GM19467 (cell line): ENCODE measurements around the gene WBP2.
"Not testable (repeated sequence)": the region's sequence is repeated elsewhere in the genome, so short reads cannot be mapped to it uniquely, and the experiment has no call there.

Experiments used
- ATAC-seq: cut with Tn5 transposase; IDR thresholded peaks from one replicate; pipeline ENCODE4 v1.9.1; 2021; ENCODE audit warnings: mild to moderate bottlenecking, moderate library complexity; ENCODE audit not compliant: unreplicated experiment

Gene WBP2

GRCh38 chr17:75869282-75870141 is 14.4 kb upstream of the WBP2 start:
- no peak for ATAC-seq

- not testable (repeated sequence) for ATAC-seq
Measured at GRCh38 chr17:75868730-75869281, 13.7 kb upstream of the WBP2 start.

GRCh38 chr17:75865404-75866188 is 10.5 kb upstream of the WBP2 start:
- not testable (repeated sequence) for ATAC-seq

- ATAC-seq = not testable (repeated sequence)
Measured at GRCh38 chr17:75864887-75865286, 9.8 kb upstream of the WBP2 start.

- ATAC-seq = peak; percentile 89
Measured at GRCh38 chr17:75864448-75864871, 9.3 kb upstream of the WBP2 start.

- ATAC-seq = no peak
Measured at GRCh38 chr17:75861927-75862317, 6.8 kb upstream of the WBP2 start.

GRCh38 chr17:75859358-75859757 is 4.2 kb upstream of the WBP2 start:
- ATAC-seq = not testable (repeated sequence)

- ATAC-seq = no peak
Measured at GRCh38 chr17:75856062-75856756, 1.1 kb upstream of the WBP2 start.

- ATAC-seq = no peak
Measured at GRCh38 chr17:75854881-75855309, 240 bp downstream of the WBP2 start.

- ATAC-seq = no peak
Measured at GRCh38 chr17:75854101-75854748, 910 bp downstream of the WBP2 start.

GRCh38 chr17:75853433-75853832 is 1.7 kb downstream of the WBP2 start:
- ATAC-seq = no peak

GRCh38 chr17:75851693-75851991 is 3.5 kb downstream of the WBP2 start:
- ATAC-seq = not testable (repeated sequence)

GRCh38 chr17:75850928-75851692 is 4.0 kb downstream of the WBP2 start:
- ATAC-seq = no peak

GRCh38 chr17:75849724-75850123 is 5.4 kb downstream of the WBP2 start:
- ATAC-seq = no peak

- no peak for ATAC-seq
Measured at GRCh38 chr17:75849279-75849646, 5.9 kb downstream of the WBP2 start.

GRCh38 chr17:75848523-75849278 is 6.4 kb downstream of the WBP2 start:
- no peak for ATAC-seq

- ATAC-seq = no peak
Measured at GRCh38 chr17:75847614-75848522, 7.3 kb downstream of the WBP2 start.
